ENCODE data around the gene SLK.

Gene SLK

DNA sequence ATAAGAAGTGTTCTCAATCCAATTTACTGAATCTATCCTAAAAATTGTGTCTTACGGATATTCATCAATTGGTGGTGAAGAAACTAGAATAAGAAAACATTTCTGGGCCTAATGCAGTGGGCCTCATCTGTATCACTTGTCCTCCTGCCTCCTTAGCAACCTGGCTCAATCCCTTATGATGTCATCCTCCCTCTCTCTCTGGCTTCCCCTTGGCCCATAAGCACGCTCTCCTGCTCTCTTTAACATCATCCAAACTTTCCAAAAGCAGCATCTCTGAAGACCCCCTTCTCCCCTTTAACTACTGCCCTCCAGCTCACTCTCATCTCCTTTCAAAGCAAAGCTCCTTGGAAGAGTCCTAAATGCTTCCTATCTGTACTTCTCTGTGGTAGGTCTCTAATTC is 44.3 kb upstream of the SLK start:
- DNase-seq (ENCODE audit: low read depth in 2 of 2): no peak
- no peak overlapping the region for H3K4me3 ChIP-seq (replicated peaks in 1 of 2; ENCODE audit: low read depth in 2 of 2, low read length in 2 of 2)
- TF ChIP-seq, protein P1, sequence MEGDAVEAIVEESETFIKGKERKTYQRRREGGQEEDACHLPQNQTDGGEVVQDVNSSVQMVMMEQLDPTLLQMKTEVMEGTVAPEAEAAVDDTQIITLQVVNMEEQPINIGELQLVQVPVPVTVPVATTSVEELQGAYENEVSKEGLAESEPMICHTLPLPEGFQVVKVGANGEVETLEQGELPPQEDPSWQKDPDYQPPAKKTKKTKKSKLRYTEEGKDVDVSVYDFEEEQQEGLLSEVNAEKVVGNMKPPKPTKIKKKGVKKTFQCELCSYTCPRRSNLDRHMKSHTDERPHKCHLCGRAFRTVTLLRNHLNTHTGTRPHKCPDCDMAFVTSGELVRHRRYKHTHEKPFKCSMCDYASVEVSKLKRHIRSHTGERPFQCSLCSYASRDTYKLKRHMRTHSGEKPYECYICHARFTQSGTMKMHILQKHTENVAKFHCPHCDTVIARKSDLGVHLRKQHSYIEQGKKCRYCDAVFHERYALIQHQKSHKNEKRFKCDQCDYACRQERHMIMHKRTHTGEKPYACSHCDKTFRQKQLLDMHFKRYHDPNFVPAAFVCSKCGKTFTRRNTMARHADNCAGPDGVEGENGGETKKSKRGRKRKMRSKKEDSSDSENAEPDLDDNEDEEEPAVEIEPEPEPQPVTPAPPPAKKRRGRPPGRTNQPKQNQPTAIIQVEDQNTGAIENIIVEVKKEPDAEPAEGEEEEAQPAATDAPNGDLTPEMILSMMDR (IDR thresholded peaks at IDR 0.05; ENCODE audit: low read depth, low read length): no peak

DNA sequence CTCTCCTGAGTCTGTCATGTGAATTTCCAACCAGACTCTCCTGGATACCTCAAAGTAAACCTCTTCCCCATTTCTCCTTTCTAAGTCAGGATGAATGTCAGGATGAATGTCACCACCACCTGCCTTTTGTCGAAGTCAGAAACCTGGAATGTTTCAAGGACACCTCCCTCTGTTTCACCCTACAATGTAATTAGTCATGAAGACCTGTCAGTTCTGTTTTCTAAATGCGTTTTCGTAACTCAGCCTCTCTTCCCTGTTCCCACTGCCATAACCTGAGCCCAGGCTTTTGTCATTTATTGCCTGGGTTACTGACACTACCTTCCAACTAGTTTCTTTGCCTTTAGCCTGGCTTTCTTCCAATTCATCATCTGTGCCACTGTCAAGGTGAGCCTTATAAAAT is 43.4 kb upstream of the SLK start:
- H3K4me3 ChIP-seq (replicated peaks in 1 of 2; ENCODE audit: low read depth in 2 of 2, low read length in 2 of 2): no peak overlapping the region
- DNase-seq (ENCODE audit: low read depth in 2 of 2): no peak
- TF ChIP-seq, protein P1 (IDR thresholded peaks at IDR 0.05; ENCODE audit: low read depth, low read length): no peak

DNA sequence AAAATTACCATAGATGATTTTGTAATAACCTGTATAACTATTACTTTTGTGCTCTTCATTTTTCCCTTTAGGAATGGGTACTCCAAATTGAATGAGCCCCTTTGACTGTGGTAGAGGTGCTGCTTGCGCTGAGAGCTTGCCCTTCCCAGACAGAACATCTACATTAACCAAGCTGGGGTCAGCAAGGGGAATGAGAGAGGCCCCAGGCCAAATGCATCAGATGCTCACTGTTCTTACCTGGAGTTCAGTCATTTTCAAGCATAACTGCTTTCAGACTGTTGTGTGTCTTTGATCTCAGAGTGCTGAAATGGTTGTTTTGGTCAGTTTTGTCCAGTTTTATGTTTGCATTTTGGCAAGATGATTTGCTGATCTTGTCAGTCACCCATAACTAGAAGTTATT is 41.3 kb upstream of the SLK start:
- DNase-seq (ENCODE audit: low read depth in 2 of 2): no peak
- TF ChIP-seq, protein P1 (IDR thresholded peaks at IDR 0.05; ENCODE audit: low read depth, low read length): no peak
- no peak overlapping the region for H3K4me3 ChIP-seq (replicated peaks in 1 of 2; ENCODE audit: low read depth in 2 of 2, low read length in 2 of 2)

- DNase-seq (ENCODE audit: low read depth in 2 of 2): no peak
- TF ChIP-seq, protein P1 (IDR thresholded peaks at IDR 0.05; ENCODE audit: low read depth, low read length): no peak
- H3K4me3 ChIP-seq (replicated peaks in 1 of 2; ENCODE audit: low read depth in 2 of 2, low read length in 2 of 2): no peak overlapping the region
Observed at GRCh38 chr10:103926722-103927319, 40.1 kb upstream of the SLK start.

DNA sequence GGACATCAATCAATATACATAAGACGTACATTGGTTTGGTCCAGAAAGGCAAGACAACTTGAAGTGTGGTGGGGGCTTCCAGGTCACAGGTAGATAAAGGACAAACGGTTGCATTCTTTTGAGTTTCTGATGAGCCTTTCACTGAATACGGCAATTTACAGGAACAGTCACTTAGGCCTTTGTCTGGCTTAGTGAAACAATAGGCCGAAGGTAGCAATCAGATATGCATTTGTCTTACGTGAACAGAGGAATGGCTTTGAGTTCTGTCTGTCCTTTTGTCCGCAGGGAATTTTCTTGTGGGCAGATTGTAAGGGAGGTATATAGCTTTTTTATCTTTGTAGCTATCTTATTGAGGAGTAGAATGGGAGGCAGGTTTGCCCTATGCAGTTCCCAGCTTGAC is 38.2 kb upstream of the SLK start:
- TF ChIP-seq, protein P1 (IDR thresholded peaks at IDR 0.05; ENCODE audit: low read depth, low read length): no peak
- no peak overlapping the region for H3K4me3 ChIP-seq (replicated peaks in 1 of 2; ENCODE audit: low read depth in 2 of 2, low read length in 2 of 2)
- no peak for DNase-seq (ENCODE audit: low read depth in 2 of 2)

- H3K4me3 ChIP-seq (replicated peaks in 1 of 2; ENCODE audit: low read depth in 2 of 2, low read length in 2 of 2): no peak overlapping the region
- DNase-seq (ENCODE audit: low read depth in 2 of 2): peak in 1 of 2 donors; percentile 31
- TF ChIP-seq, protein P1 (IDR thresholded peaks at IDR 0.05; ENCODE audit: low read depth, low read length): no peak
Observed at GRCh38 chr10:103929381-103929921, 37.5 kb upstream of the SLK start.

GRCh38 chr10:103930449-103930848 is 36.5 kb upstream of the SLK start:
- H3K4me3 ChIP-seq (replicated peaks in 1 of 2; ENCODE audit: low read depth in 2 of 2, low read length in 2 of 2): no peak overlapping the region
- TF ChIP-seq, protein P1 (IDR thresholded peaks at IDR 0.05; ENCODE audit: low read depth, low read length): no peak
- no peak for DNase-seq (ENCODE audit: low read depth in 2 of 2)

All from cardiac fibroblast (primary cell).